CD14-positive monocyte (primary cell): ENCODE data around the gene HPSE2. TPM values are rescaled to one million over a fixed set of nuclear protein-coding genes. Genes with fewer than 3 reads are reported as not detected.

ENCODE experiments used
- DNase-seq, 3 donors: peaks; one replicate each; pipeline ENCODE4 v3.0.0-alpha.2; 2011 to 2022
- H2AFZ ChIP-seq: 2 replicates; pipeline ENCODE4 v1.6.0; 2012; ENCODE audit warnings: mild to moderate bottlenecking, low read depth, low read length, inconsistent platforms; ENCODE audit not compliant: insufficient read depth, poor library complexity, severe bottlenecking
- H3K27ac ChIP-seq, 2 donors: 1 replicate in 1 of 2; 2 replicates in 1 of 2; pipeline ENCODE4 v1.5.1; 2012 to 2013; ENCODE audit warnings: low read length in 2 of 2, control low read depth in 1 of 2, inconsistent platforms in 1 of 2, low read depth in 1 of 2, mild to moderate bottlenecking in 1 of 2
- H3K27me3 ChIP-seq, 2 donors: one replicate each; pipeline versions ENCODE4 v1.6.0 to v1.6.1; 2011 to 2013; ENCODE audit warnings: low read length in 2 of 2; ENCODE audit not compliant: control insufficient read depth in 2 of 2, insufficient read depth in 2 of 2
- H3K36me3 ChIP-seq, 2 donors: replicated peaks in 1 of 2; 1 replicate in 1 of 2; 2 replicates in 1 of 2; pipeline versions ENCODE4 v1.5.1 to v1.6.1; 2012 to 2013; ENCODE audit warnings: low read length in 2 of 2, control low read depth in 1 of 2, inconsistent platforms in 1 of 2, mild to moderate bottlenecking in 1 of 2; ENCODE audit not compliant: insufficient read depth in 2 of 2, control insufficient read depth in 1 of 2
- H3K4me1 ChIP-seq, 2 donors: 1 replicate in 1 of 2; 2 replicates in 1 of 2; pipeline versions ENCODE4 v1.5.1 to v1.6.1; 2012 to 2013; ENCODE audit warnings: low read length in 2 of 2, control low read depth in 1 of 2, inconsistent platforms in 1 of 2, mild to moderate bottlenecking in 1 of 2, moderate library complexity in 1 of 2; ENCODE audit not compliant: insufficient read depth in 2 of 2, control insufficient read depth in 1 of 2
- H3K4me2 ChIP-seq: replicated peaks from 2 replicates; pipeline ENCODE3; 2012; ENCODE audit warnings: low read length, moderate library complexity, mild to moderate bottlenecking; ENCODE audit not compliant: poor library complexity, severe bottlenecking; ENCODE audit errors: extremely low read depth
- H3K4me3 ChIP-seq, 3 experiments: fragments of 200-600 bp in 1 of 3; sonication (generic) in 1 of 3; replicated peaks in 1 of 3; 1 replicate in 2 of 3; 2 replicates in 1 of 3; pipeline ENCODE4 v1.5.1; 2011 to 2013; ENCODE audit warnings: low read length in 3 of 3, mild to moderate bottlenecking in 3 of 3, control low read depth in 2 of 3, low read depth in 2 of 3, inconsistent platforms in 1 of 3, moderate library complexity in 1 of 3
- H3K79me2 ChIP-seq: 2 replicates; pipeline ENCODE4 v1.6.0; 2012; ENCODE audit warnings: mild to moderate bottlenecking, control low read depth, inconsistent platforms, low read length, moderate library complexity; ENCODE audit not compliant: insufficient read depth
- H3K9ac ChIP-seq: 2 replicates; pipeline ENCODE4 v1.6.0; 2017; ENCODE audit warnings: low read length, mild to moderate bottlenecking; ENCODE audit not compliant: insufficient read depth, poor library complexity, severe bottlenecking
- H3K9me3 ChIP-seq, 2 donors: replicated peaks in 1 of 2; 1 replicate in 1 of 2; 2 replicates in 1 of 2; pipeline versions ENCODE4 v1.5.1 to v1.6.1; 2012 to 2013; ENCODE audit warnings: low read length in 2 of 2, control low read depth in 1 of 2; ENCODE audit not compliant: control insufficient read depth in 1 of 2, insufficient read depth in 1 of 2
- H4K20me1 ChIP-seq: 2 replicates; pipeline ENCODE4 v1.6.0; 2012; ENCODE audit warnings: mild to moderate bottlenecking, low read length, control low read depth, moderate library complexity; ENCODE audit not compliant: insufficient read depth
- H3K27ac Mint-ChIP-seq, 7 donors: one replicate each; pipeline ENCODE4 v1.8.0; 2020; ENCODE audit warnings: mild to moderate bottlenecking in 7 of 7, mixed read lengths in 7 of 7, moderate library complexity in 6 of 7, inconsistent platforms in 2 of 7
- H3K27me3 Mint-ChIP-seq, 3 donors: one replicate each; pipeline ENCODE4 v1.8.0; 2021 to 2022; ENCODE audit warnings: low read depth in 3 of 3, mild to moderate bottlenecking in 3 of 3, mixed read lengths in 3 of 3, moderate library complexity in 3 of 3, inconsistent platforms in 1 of 3
- H3K36me3 Mint-ChIP-seq, 2 donors: one replicate each; pipeline ENCODE4 v1.8.0; 2020; ENCODE audit warnings: mixed read lengths in 2 of 2, inconsistent platforms in 1 of 2, mild to moderate bottlenecking in 1 of 2
- H3K4me1 Mint-ChIP-seq: one replicate; pipeline ENCODE4 v1.8.0; 2020; ENCODE audit warnings: mild to moderate bottlenecking, mixed read lengths
- H3K4me3 Mint-ChIP-seq, 2 donors: one replicate each; pipeline ENCODE4 v1.8.0; 2020; ENCODE audit warnings: mild to moderate bottlenecking in 2 of 2, mixed read lengths in 2 of 2, moderate library complexity in 1 of 2
- H3K9me3 Mint-ChIP-seq, 7 donors: one replicate each; pipeline ENCODE4 v1.8.0; 2020 to 2022; ENCODE audit warnings: mixed read lengths in 7 of 7, mild to moderate bottlenecking in 6 of 7, moderate library complexity in 6 of 7, inconsistent platforms in 2 of 7
- CTCF ChIP-seq: fragments of 200-600 bp; IDR thresholded peaks from one replicate; pipeline ENCODE4 v1.8.0; 2022; ENCODE audit warnings: antibody characterized with exemption, mild to moderate bottlenecking
- WGBS: methylation state at CpG from one replicate; pipeline ENCODE4 v1.1.5; 2013; ENCODE audit warnings: missing lambda C conversion rate; ENCODE audit not compliant: insufficient coverage; 5-methylcytosine and 5-hydroxymethylcytosine counted together
- intact Hi-C, 2 donors: fragments of 100-400 bp; cut with micrococcal nuclease; formaldehyde crosslinking; loops; one replicate each; pipeline versions ENCODE4 v1.15.0 to v1.15.1; 2023
- polyA plus RNA-seq, 3 donors: library from polyadenylated mRNA; depleted of rRNA in 1 of 3; unstranded in 2 of 3; stranded (reverse) in 1 of 3; fragments of 300-500 nt in 2 of 3; fragments of >200 nt in 1 of 3; fragmentation: Illumina TruSeq in 2 of 3; gene quantifications; 1 replicate in 2 of 3; 2 replicates in 1 of 3; pipeline ENCODE4 v1.2.3, GENCODE V29; 2012 to 2021

HPSE2 gene
- polyA plus RNA-seq, 3 donors: not detected

- no peaks in the 10 kb centered on the region for H3K36me3 ChIP-seq
- Mint-ChIP-seq H3K27ac (no peak overlapping the region), H3K4me3 (no peak overlapping the region), H3K4me1 (no peaks in the 10 kb centered on the region), H3K27me3 (peaks cover 12 to 22% (median 13%) of the 10 kb centered on the region in 3 donors), H3K36me3 (no peaks in the 10 kb centered on the region), H3K9me3 (peaks cover 0 to 3% (median 0%) of the 10 kb centered on the region in 7 donors)
- intact Hi-C loops: no loop called here
- H3K4me2 ChIP-seq: no peak overlapping the region
- no peak for DNase-seq
- no CpG with 5 or more reads among the region's 2 CpGs for WGBS
- no peak for TF ChIP-seq CTCF
- H3K27ac ChIP-seq: no peak overlapping the region
- H3K9ac ChIP-seq: no peak overlapping the region
- no peaks in the 10 kb centered on the region for H3K79me2 ChIP-seq
- H3K4me1 ChIP-seq: no peaks in the 10 kb centered on the region
- H2AFZ ChIP-seq: no peak overlapping the region
- peaks cover 12 to 17% of the 10 kb centered on the region in 2 donors for H3K27me3 ChIP-seq
- no peaks in the 10 kb centered on the region for H3K9me3 ChIP-seq
- H4K20me1 ChIP-seq: no peaks in the 10 kb centered on the region
- no peak overlapping the region for H3K4me3 ChIP-seq
Observed at GRCh38 chr10:98611436-98611835, 624.2 kb downstream of the HPSE2 start.

DNA sequence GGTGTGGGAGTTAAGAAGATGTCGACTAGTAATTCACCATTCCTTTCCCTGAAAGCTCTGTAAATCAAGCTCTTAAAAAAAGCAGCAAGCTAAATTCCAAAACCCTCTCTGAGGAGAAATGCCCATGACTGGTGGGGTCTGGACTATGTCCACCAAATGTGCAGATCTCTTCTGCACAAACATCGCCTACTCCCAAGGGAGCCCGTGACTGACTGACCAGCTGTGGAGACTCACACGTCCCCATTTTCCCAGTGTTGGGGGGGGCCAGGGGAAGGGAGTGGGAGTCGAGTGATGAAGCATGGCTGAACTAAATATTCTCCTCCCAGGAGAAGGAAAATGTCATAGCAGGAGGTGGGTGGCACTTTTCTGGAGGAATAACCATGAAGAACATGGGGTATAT lies 624.8 kb downstream of the HPSE2 start:
- no peak overlapping the region for H2AFZ ChIP-seq
- Mint-ChIP-seq H3K27me3 (peaks cover 12 to 25% (median 13%) of the 10 kb centered on the region in 3 donors), H3K27ac (peak overlapping the region in 1 of 7 donors; percentile 69), H3K4me1 (no peaks in the 10 kb centered on the region), H3K36me3 (no peaks in the 10 kb centered on the region), H3K4me3 (no peak overlapping the region), H3K9me3 (peaks cover 0 to 3% (median 0%) of the 10 kb centered on the region in 7 donors)
- H3K36me3 ChIP-seq: no peaks in the 10 kb centered on the region
- H3K4me3 ChIP-seq: no peak overlapping the region
- no peak overlapping the region for H3K9ac ChIP-seq
- peaks cover 12 to 17% of the 10 kb centered on the region in 2 donors for H3K27me3 ChIP-seq
- DNase-seq: no peak
- H3K4me1 ChIP-seq: no peaks in the 10 kb centered on the region
- intact Hi-C loops: no loop called here
- no peak for TF ChIP-seq CTCF
- H3K9me3 ChIP-seq: no peaks in the 10 kb centered on the region
- H3K27ac ChIP-seq: no peak overlapping the region
- no peaks in the 10 kb centered on the region for H4K20me1 ChIP-seq
- H3K79me2 ChIP-seq: no peaks in the 10 kb centered on the region
- no peak overlapping the region for H3K4me2 ChIP-seq
- WGBS: no CpG with 5 or more reads among the region's 5 CpGs
